ENCODE measurements around the gene MORN1. TPM values are rescaled to one million over a fixed set of nuclear protein-coding genes. Genes with fewer than 3 reads are reported as not detected.

Gene MORN1
- polyA plus RNA-seq, 1 donor from 2014 or later: 10.9 TPM

DNA sequence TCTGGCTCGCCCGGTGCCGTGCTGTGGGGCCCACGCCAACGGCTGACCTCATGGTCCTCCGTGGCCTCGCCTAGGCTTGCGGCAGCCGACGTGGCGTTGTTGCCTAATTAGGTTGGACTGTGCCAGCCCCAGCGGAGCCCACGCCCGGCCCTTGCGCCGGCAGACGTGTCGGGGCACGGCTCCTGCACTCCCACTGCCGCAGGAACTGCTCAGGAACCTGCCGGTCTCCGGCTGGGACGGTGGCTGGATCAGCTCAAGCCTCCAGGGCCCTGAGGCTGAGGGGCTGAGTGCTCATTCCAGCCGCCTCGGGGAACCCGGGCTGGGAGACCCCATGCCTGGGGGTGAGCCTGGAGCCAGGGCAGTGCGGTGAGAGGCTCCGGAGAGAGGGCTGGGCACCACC lies 37.1 kb upstream of the MORN1 start:
- Histone ChIP-seq H3K4me2 (ENCODE audit: low read length) (no peak overlapping the region), H3K9ac (ENCODE audit: low read length) (no peak overlapping the region), H3K79me2 (replicated peaks; ENCODE audit: insufficient read depth, low read length) (no peaks in the 10 kb centered on the region), H3K36me3 (ENCODE audit: insufficient read depth, low read length) (no peaks in the 10 kb centered on the region), H3F3A (ENCODE audit: insufficient read depth, low read length, poor library complexity, severe bottlenecking) (no peaks in the 10 kb centered on the region), H3K9me3 (ENCODE audit: low read length) (no peaks in the 10 kb centered on the region), H3K4me3 (ENCODE audit: low read length) (no peak overlapping the region), H3K27me3 (ENCODE audit: insufficient read depth, low read depth, low read length) (no peaks in the 10 kb centered on the region), H4K20me1 (ENCODE audit: insufficient read depth) (no peaks in the 10 kb centered on the region), H3K27ac (ENCODE audit: low read length) (no peak overlapping the region), H3K9me2 (ENCODE audit: insufficient read depth, low read length) (no peaks in the 10 kb centered on the region), H2AFZ (ENCODE audit: low read depth, low read length) (no peak overlapping the region)
- no peak for TF ChIP-seq SMC3 (conservative IDR thresholded peaks at IDR 0.05; ENCODE audit: poor library complexity)
- TF ChIP-seq, protein P1, sequence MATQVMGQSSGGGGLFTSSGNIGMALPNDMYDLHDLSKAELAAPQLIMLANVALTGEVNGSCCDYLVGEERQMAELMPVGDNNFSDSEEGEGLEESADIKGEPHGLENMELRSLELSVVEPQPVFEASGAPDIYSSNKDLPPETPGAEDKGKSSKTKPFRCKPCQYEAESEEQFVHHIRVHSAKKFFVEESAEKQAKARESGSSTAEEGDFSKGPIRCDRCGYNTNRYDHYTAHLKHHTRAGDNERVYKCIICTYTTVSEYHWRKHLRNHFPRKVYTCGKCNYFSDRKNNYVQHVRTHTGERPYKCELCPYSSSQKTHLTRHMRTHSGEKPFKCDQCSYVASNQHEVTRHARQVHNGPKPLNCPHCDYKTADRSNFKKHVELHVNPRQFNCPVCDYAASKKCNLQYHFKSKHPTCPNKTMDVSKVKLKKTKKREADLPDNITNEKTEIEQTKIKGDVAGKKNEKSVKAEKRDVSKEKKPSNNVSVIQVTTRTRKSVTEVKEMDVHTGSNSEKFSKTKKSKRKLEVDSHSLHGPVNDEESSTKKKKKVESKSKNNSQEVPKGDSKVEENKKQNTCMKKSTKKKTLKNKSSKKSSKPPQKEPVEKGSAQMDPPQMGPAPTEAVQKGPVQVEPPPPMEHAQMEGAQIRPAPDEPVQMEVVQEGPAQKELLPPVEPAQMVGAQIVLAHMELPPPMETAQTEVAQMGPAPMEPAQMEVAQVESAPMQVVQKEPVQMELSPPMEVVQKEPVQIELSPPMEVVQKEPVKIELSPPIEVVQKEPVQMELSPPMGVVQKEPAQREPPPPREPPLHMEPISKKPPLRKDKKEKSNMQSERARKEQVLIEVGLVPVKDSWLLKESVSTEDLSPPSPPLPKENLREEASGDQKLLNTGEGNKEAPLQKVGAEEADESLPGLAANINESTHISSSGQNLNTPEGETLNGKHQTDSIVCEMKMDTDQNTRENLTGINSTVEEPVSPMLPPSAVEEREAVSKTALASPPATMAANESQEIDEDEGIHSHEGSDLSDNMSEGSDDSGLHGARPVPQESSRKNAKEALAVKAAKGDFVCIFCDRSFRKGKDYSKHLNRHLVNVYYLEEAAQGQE (IDR thresholded peaks at IDR 0.05; ENCODE audit: borderline replicate concordance): no peak
- TF ChIP-seq EZH2 (IDR thresholded peaks at IDR 0.05; ENCODE audit: borderline replicate concordance, insufficient read depth, low read length, poor library complexity, severe bottlenecking): no peak
- no peak for TF ChIP-seq MXI1 (conservative IDR thresholded peaks at IDR 0.05; ENCODE audit: poor library complexity, severe bottlenecking)
- TF ChIP-seq TAF1 (IDR thresholded peaks at IDR 0.05; ENCODE audit: low read depth): no peak
- TF ChIP-seq EP300 (conservative IDR thresholded peaks at IDR 0.05; ENCODE audit: poor library complexity, severe bottlenecking): no peak
- TF ChIP-seq, protein P2, sequence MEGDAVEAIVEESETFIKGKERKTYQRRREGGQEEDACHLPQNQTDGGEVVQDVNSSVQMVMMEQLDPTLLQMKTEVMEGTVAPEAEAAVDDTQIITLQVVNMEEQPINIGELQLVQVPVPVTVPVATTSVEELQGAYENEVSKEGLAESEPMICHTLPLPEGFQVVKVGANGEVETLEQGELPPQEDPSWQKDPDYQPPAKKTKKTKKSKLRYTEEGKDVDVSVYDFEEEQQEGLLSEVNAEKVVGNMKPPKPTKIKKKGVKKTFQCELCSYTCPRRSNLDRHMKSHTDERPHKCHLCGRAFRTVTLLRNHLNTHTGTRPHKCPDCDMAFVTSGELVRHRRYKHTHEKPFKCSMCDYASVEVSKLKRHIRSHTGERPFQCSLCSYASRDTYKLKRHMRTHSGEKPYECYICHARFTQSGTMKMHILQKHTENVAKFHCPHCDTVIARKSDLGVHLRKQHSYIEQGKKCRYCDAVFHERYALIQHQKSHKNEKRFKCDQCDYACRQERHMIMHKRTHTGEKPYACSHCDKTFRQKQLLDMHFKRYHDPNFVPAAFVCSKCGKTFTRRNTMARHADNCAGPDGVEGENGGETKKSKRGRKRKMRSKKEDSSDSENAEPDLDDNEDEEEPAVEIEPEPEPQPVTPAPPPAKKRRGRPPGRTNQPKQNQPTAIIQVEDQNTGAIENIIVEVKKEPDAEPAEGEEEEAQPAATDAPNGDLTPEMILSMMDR (IDR thresholded peaks at IDR 0.05; ENCODE audit: poor library complexity, severe bottlenecking): no peak
- no peak for TF ChIP-seq POLR2AphosphoS5 (IDR thresholded peaks at IDR 0.05)
- no peak for TF ChIP-seq RAD21 (conservative IDR thresholded peaks at IDR 0.05)

DNA sequence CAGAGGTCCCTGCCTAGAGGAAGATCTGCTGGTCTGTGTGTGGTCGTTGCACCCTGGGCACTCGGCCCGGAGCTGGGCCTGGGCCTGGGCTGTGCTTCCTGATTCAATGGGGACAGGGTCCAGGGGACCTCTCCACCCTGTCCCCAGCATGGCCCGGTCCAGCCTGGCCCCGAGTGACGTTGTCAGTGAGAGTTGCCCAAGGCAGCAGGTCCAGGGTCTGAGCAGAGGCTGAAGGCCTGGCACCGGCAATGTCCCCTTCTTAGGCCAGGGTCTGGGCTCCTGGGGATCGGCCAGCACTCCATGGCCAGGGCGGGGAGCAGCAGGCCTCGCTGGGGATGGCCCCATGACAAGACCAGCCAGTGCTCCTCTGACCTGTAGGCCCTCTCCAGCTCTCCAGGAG lies 36.6 kb upstream of the MORN1 start:
- H3K27me3 ChIP-seq (ENCODE audit: insufficient read depth, low read depth, low read length): no peaks in the 10 kb centered on the region
- H3K27ac ChIP-seq (ENCODE audit: low read length): no peak overlapping the region
- no peak overlapping the region for H3K4me3 ChIP-seq (ENCODE audit: low read length)
- H3K9me3 ChIP-seq (ENCODE audit: low read length): no peaks in the 10 kb centered on the region
- TF ChIP-seq EZH2 (IDR thresholded peaks at IDR 0.05; ENCODE audit: borderline replicate concordance, insufficient read depth, low read length, poor library complexity, severe bottlenecking) (no peak), MXI1 (conservative IDR thresholded peaks at IDR 0.05; ENCODE audit: poor library complexity, severe bottlenecking) (no peak)
- no peaks in the 10 kb centered on the region for H4K20me1 ChIP-seq (ENCODE audit: insufficient read depth)
- H3K4me2 ChIP-seq (ENCODE audit: low read length): no peak overlapping the region
- H3K79me2 ChIP-seq (replicated peaks; ENCODE audit: insufficient read depth, low read length): no peaks in the 10 kb centered on the region
- H2AFZ ChIP-seq (ENCODE audit: low read depth, low read length): no peak overlapping the region
- no peaks in the 10 kb centered on the region for H3F3A ChIP-seq (ENCODE audit: insufficient read depth, low read length, poor library complexity, severe bottlenecking)
- no peaks in the 10 kb centered on the region for H3K9me2 ChIP-seq (ENCODE audit: insufficient read depth, low read length)
- H3K9ac ChIP-seq (ENCODE audit: low read length): no peak overlapping the region
- no peaks in the 10 kb centered on the region for H3K36me3 ChIP-seq (ENCODE audit: insufficient read depth, low read length)

DNA sequence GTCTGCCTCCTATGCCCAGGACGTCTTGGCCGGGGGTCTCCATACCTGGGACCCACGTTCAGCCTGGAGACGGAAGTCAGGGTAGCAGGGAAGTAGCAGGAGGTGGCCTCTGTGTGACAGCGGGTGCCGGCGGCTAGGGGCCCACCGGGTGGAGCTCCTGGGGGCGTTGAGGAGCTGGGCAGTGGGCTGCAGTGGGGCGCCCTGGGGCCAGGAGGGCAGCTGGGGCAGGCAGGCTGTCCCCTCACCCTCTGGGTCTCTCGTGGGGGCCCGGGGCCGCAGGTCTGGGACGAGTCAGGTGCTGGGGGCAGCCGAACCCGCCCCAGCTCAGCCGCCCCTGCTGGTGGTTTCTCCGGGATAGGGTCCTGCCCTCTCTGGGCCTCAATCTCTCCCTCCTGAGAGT lies 35.7 kb upstream of the MORN1 start:
- H3K4me2 ChIP-seq (ENCODE audit: low read length): no peak overlapping the region
- H3K36me3 ChIP-seq (ENCODE audit: insufficient read depth, low read length): no peaks in the 10 kb centered on the region
- H3K9me3 ChIP-seq (ENCODE audit: low read length): no peaks in the 10 kb centered on the region
- H4K20me1 ChIP-seq (ENCODE audit: insufficient read depth): no peaks in the 10 kb centered on the region
- no peaks in the 10 kb centered on the region for H3K27me3 ChIP-seq (ENCODE audit: insufficient read depth, low read depth, low read length)
- no peaks in the 10 kb centered on the region for H3K9me2 ChIP-seq (ENCODE audit: insufficient read depth, low read length)
- H3K4me3 ChIP-seq (ENCODE audit: low read length): no peak overlapping the region
- H3K9ac ChIP-seq (ENCODE audit: low read length): no peak overlapping the region
- H3K27ac ChIP-seq (ENCODE audit: low read length): no peak overlapping the region
- H3K79me2 ChIP-seq (replicated peaks; ENCODE audit: insufficient read depth, low read length): no peaks in the 10 kb centered on the region
- H3F3A ChIP-seq (ENCODE audit: insufficient read depth, low read length, poor library complexity, severe bottlenecking): no peaks in the 10 kb centered on the region
- no peak overlapping the region for H2AFZ ChIP-seq (ENCODE audit: low read depth, low read length)
- TF ChIP-seq, protein P1 (IDR thresholded peaks at IDR 0.05; ENCODE audit: borderline replicate concordance): no peak
- TF ChIP-seq SMC3 (conservative IDR thresholded peaks at IDR 0.05; ENCODE audit: poor library complexity) (no peak), RAD21 (conservative IDR thresholded peaks at IDR 0.05) (no peak), EP300 (conservative IDR thresholded peaks at IDR 0.05; ENCODE audit: poor library complexity, severe bottlenecking) (no peak), TAF1 (IDR thresholded peaks at IDR 0.05; ENCODE audit: low read depth) (no peak), MXI1 (conservative IDR thresholded peaks at IDR 0.05; ENCODE audit: poor library complexity, severe bottlenecking) (no peak), EZH2 (IDR thresholded peaks at IDR 0.05; ENCODE audit: borderline replicate concordance, insufficient read depth, low read length, poor library complexity, severe bottlenecking) (no peak), POLR2AphosphoS5 (IDR thresholded peaks at IDR 0.05) (no peak)
- TF ChIP-seq, protein P2 (IDR thresholded peaks at IDR 0.05; ENCODE audit: poor library complexity, severe bottlenecking): no peak

Measured in neural cell (in vitro differentiated cells).